22Rv1 (cell line): ENCODE measurements around the gene KRTAP5-10.

Experiments
- ZFX ChIP-seq: fragments of 450-650 bp; IDR thresholded peaks from 2 replicates; pipeline ENCODE4 v1.6.1; 2017; ENCODE audit warnings: antibody characterized with exemption, borderline replicate concordance
- TF ChIP-seq, protein P1 (sequence below): fragments of 450-650 bp; IDR thresholded peaks from 2 replicates; pipeline ENCODE4 v1.5.1; 2017; ENCODE audit warnings: mild to moderate bottlenecking

DNA sequence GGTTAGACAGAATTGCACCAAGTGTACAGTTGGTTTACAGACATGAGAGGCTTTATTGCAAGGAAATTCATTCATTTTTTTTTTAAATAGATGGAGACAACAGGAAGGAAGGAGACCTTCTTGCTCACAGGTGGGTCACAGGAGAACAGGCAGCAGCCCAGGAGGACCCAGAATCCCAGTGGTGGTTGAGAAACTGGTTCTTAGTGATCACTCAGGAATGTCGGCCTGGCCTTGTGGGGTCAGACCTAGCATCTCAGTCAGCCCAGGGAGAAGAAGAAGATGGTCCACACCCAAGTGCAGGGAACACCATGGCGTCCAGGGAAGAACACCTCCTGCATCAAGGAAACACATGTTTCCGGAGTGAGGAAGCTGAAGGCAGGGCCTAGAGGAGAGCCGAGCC is 16.5 kb downstream of the KRTAP5-10 start:
- TF ChIP-seq, protein P1, sequence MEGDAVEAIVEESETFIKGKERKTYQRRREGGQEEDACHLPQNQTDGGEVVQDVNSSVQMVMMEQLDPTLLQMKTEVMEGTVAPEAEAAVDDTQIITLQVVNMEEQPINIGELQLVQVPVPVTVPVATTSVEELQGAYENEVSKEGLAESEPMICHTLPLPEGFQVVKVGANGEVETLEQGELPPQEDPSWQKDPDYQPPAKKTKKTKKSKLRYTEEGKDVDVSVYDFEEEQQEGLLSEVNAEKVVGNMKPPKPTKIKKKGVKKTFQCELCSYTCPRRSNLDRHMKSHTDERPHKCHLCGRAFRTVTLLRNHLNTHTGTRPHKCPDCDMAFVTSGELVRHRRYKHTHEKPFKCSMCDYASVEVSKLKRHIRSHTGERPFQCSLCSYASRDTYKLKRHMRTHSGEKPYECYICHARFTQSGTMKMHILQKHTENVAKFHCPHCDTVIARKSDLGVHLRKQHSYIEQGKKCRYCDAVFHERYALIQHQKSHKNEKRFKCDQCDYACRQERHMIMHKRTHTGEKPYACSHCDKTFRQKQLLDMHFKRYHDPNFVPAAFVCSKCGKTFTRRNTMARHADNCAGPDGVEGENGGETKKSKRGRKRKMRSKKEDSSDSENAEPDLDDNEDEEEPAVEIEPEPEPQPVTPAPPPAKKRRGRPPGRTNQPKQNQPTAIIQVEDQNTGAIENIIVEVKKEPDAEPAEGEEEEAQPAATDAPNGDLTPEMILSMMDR, result no peak
- TF ChIP-seq ZFX, result no peak
